Measurements from ENCODE around the gene JAM2.
"Not testable (repeated sequence)": the region's sequence is repeated elsewhere in the genome, so short reads cannot be mapped to it uniquely, and the experiment has no call there.

JAM2 gene, protein sequence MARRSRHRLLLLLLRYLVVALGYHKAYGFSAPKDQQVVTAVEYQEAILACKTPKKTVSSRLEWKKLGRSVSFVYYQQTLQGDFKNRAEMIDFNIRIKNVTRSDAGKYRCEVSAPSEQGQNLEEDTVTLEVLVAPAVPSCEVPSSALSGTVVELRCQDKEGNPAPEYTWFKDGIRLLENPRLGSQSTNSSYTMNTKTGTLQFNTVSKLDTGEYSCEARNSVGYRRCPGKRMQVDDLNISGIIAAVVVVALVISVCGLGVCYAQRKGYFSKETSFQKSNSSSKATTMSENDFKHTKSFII

DNA sequence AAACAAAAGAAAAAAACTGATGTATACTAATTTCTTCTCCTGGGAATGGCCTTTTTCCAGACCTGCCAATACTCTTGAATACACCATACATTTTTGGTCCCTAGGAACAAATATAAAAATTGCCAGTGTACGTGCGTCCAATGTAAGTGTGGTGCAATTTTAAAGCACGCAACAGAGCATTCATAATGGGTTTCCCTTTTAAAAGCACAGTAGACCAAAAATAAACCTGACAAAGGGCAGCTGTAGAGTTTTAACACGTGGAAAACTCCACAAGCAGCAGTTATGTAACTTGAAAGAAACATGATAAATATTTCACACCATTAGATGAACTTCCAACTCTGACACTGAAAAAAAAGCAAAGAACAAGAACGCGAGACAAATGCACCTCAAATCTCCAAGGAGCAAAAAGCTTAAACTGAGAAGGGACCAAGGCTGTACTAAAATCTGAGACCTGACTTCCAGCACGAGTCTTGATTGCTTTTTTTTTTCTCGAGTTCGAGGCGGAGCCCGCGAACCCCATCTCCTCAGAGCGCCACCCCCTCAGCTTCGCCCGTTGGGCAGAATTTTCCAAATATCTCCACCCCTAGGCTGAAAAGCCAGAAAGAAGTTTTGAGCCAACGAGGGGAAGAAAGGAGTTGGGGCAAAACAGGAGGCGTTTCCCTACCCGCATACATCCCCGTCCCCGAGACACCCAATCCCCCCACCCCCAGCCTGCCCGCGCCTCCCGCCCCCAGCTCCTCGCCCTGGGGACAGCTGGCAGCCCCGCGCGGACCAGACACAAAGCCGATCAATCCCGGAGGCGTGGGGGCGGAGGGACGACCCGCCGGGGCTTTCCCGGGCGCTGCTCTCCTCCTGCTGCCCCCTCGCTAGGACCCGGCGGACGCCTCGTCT, at the start of gene JAM2:
TSS of gene JAM2 (plus strand) at position 599 of the 891 bp plus-strand sequence. CDS start 564 bp downstream, outside the sequence.
- DNase-seq: peak; percentile 25

DNA sequence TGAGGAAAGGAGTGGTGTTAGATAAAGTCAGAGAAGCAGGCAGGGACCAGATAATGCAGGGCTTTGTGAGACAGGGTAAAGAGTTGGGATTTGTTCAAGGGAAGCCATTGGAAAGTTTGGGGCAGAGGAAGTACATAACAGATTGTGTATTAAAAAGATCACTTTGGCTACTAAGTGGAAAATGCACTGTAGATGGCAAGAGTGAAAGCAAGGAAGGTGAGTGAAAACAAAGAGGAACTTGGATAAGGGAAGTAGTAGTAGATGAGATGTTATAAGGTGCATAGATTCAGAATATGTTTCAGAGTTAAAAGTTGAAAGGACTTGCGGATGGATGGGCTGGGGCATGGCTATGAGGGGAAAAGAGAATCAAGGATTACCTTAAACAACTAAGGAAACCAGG, 49.2 kb upstream of the JAM2 start:
- DNase-seq: no peak

DNA sequence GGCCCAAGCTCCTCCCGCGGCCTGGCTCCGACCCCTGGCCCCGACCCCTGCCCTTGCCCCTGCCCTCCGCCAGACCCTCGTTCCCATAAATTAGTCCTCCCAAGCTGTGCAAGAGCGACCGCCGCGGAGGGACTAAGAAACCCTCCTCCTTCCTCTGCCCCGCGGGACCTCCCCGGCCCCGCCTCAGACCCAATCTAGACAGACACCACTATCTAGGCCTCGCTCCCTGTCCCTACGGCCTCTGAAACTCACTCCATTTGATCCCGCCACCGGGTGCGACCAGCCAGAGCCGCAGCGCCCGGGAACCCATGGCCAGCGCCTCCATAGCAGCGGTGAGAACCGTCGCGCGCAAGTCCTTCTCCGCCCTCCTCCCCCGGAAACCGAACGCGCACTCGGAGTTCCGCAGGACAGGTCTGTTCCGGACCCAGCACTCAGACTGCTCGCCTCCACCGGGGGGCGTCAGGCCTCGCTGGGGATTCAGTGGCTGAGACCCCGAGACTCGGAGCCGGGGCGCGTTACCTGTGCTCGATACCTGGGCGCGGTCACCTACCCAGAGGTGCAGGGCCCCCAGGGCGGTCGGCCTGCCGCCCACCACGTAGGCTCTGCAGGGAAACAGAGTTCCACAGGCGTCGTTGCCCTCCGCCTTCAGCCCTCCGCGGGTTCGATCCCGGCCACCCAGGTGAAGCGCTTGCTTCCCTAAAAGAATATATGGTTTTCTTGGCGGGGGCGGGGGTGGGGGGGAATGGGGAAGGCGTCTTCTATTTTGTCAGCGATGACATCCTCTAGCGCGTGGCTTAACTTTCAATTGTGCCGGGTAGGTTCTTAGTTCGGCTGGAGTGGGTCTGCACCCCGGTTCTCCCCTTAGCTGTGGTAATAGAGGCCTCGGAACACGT, 31.7 kb upstream of the JAM2 start, which contains the start of gene MRPL39:
TSS of gene MRPL39 (minus strand) at position 331 of the 893 bp plus-strand sequence. CDS start at position 325, 6 bp downstream.
- peak; percentile 97 for DNase-seq

DNA sequence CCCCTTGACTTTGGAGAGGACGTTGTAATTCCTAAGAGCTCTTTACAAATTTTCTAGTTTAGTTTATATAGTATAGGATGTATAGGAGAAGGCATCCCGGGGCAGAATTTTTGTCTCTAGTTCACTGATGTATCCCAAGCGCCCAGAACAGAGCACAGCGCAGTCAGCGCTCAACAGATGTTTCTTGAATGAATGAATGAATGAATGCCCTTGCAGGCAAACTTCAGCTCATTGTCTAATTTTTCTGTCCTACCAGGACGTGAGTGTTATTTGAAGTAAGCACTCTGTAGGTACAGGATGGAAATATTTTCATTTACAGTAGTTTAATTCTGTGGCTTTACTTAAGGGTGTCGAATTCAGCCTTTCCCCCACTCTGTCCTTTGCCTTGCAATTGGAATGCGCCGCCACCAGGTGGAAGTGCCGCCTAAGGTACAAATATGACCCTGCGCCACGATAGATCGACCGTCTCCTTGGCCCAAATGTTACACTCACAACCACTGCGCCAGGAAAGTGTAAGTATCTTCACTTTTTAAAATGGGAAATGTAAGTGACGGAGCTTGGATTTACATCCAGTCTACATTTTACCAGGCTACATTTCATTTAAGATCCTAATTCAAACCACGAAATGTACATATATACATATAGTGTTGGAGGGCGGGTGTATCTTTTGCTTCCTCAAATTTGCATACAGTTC, 30.9 kb upstream of the JAM2 start:
- peak; percentile 93 for DNase-seq

DNA sequence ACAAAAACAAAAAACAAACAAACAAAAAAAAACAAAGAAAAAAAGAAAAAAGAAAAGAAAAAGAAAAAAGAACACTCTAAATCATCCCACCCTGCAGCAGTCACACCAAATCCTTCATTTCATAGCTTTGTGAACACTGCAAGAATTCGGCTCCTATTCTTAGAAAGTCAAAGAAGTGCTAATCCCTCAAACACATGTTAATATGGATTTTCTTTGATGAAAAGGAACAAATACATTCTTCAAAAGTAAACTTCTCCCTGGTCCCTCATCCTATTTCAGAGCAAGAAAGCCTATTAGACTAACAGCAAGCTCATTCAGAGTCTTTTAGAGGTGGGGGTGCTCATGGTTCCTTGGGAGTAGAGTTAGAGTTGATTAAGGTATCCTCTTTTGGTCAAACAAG, 24.6 kb upstream of the JAM2 start:
- DNase-seq: no peak

GRCh38 chr21:25615880-25616279, 23.2 kb upstream of the JAM2 start:
- DNase-seq: no peak

GRCh38 chr21:25619198-25619597, 19.9 kb upstream of the JAM2 start:
- no peak for DNase-seq

DNA sequence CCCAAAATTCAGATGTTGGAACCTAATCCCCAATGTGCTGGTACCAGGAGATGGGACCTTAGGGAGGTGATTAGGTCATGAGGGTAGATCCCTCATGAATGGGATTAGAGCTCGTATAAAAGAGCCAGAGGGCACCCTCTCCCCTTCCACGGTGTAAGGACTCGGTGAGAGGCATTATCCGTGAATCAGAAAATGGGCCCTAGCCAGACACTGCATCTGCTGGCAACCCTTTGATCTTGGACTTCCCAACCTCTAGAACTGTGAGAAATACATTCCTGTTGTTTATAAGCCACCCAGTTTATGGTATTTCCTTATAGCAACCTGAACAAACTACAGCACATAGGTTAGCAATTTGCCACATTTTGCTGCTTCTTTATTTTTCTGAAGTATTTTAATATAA, 14.5 kb upstream of the JAM2 start:
- no peak for DNase-seq

- peak; percentile 27 for DNase-seq
Observed at GRCh38 chr21:25625036-25625435, 14.0 kb upstream of the JAM2 start.

DNA sequence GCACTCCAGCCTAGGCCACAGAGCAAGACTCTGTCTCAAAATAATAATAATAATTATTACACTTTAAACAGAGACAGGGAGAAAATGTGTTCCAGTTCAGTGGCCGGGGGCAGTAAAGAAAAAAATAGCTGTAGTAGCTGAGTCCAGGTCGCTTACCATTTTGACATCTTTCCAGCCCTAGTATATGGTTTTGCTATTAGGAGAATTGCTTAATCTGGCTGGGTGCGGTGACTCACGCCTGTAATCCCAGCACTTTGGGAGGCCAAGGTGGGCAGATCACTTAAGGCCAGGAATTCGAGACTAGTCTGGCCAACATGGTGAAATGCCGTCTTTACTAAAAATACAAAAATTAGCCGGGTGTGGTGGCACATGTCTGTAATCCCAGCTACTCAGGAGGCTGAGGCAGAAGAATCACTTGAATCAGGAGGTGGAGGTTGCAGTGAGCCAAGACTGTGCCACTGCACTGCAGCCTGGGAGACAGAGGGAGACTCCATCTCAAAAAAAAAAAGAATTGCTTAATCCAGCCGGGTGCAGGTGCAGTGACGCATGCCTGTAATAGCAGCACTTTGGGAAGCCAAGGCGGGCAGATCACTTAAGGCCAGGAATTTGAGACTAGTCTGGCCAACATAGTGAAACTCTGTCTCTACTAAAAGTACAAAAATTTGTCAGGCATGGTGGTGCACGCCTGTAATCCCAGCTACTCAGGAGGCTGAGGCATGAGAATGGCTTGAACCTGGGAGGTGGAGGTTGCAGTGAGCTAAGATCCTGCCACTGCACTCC, 13.1 kb upstream of the JAM2 start:
- DNase-seq: not testable (repeated sequence)

DNA sequence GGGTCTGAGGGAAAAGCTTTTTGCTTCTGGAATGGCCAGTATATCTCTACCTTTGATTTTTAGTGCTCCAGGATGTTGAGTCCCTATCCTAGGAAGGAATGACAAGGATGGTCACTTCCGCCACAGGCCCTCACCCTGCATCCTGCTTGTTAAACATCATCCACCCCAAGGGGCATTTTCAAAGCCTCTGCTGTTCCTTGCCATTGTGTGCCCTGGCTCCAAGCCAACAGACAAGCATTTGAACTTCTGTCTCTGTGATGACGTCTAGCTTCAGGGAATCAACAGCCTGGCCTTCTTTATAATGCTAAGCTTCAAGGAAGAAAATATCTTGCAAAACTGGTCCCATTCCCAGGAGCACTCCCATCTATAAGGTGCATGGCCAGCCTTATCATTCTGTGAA, 12.3 kb upstream of the JAM2 start:
- no peak for DNase-seq

GRCh38 chr21:25632296-25632695, 6.8 kb upstream of the JAM2 start:
- DNase-seq: no peak

DNA sequence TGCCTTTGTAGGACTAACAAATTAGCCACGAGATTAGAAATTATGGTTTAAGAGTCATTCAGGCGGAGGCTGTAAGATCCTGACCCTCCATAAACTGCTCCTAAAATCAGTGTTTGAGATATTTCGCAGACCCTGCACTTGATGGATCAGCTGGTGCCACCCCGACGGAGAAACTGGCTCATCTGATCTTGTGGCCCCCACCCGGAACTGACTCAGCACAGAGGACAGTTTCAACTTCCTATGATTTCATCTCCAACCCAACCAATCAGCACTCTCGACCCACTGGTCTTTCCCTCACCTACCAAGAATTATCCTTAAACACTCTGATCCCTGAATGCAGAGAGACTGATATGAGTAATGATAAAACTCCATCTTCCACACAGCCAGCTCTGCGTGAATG, 3.7 kb upstream of the JAM2 start:
- no peak for DNase-seq

- no peak for DNase-seq
Observed at GRCh38 chr21:25636727-25637126, 2.3 kb upstream of the JAM2 start.

DNA sequence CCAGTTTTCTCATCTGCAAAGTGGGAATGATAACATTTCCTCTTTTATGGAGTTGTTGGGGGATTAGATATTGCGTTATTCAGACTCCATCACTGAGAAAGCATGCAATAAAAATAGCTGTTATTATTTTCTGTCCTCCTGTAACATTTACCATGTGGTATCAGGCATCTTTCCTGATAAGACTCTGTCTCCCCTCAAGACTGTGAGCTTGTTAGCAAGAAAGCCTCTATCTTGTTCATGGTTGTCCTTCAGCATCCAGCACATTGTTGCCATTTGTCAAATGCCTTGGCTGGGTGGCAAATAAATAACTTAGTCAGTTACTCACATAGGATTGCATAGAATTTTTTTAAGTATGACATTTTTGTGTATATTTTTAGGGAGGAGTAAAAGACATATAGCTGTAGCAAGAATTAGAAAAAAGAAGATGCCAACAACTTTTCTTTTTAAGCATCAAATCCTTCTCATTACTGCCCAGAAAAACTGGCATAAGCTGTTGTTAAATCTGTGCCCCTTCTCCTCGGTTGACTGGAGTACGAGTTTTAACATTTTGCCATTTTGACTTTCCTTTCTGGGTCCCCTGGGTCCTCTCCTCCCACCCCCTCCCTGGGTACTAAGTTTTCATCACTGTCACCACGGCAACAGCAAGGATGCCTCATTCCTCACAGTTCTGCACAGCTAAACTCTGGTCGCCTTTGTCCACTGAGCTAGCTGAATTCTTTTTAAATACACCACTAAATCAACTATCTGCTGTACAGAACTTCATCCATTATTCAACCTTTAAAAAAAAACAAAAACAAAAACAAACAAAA, 1.0 kb upstream of the JAM2 start:
- DNase-seq: no peak

DNA sequence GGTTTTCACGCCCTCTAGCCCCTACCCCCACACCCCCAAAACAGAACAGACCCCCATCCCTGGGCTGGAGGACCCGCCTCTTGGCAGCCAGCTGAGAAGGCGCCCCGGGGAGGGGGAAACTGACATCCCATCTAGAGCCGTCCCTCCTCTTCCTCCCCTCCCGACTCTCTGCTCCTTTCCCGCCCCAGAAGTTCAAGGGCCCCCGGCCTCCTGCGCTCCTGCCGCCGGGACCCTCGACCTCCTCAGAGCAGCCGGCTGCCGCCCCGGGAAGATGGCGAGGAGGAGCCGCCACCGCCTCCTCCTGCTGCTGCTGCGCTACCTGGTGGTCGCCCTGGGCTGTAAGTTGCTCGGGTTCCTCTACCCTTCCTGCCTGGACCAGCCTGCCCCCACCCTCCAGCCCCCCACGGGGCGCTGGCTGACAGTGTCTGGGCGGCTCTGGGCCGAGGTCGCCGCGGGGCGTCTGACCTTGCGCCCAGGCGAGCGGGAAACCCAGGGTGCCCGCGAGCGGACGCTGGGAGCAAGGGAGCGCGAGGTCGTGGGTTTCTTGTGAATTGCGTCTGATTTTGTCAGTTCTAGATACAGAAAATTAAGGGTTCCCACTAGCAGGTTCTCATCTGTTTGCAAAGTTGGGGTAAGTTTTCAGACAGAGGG, 618 bp downstream of the JAM2 start:
- peak; percentile 51 for DNase-seq

DNA sequence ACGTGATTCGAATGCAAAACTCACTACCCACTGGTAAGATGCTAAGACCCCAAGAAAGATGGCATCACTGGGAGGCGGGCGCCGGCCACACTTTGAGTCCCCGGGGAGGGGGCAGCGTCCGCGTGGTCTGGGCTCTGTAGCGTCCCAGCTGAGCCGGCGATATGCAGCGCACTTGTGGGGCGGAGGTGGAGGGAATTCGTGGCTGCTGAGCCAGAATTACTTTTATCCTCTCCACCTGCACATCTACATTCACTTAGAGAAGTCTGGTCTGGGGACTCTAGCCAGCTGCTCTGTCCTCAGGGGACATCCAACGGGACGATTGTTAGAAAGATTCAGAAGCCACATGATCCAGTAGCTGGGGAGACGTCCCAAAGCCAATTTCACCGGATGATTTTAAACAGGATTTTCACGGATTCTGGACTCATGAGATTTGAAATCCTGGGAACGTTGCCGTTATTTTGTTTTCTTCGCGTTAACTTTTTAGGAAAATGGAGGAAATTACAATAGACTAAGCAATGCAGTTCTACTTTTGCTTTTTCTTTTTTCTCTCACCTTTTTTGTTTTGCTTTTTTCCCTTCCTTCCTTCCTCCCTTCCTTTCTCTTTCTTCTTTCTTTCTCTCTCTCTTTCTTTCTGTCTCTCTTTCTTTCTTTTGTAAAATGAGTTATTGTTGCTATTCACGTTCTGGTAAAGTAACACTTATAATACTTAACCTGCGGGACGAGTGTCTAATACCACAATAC, 1.3 kb downstream of the JAM2 start:
- DNase-seq: peak; percentile 27

- no peak for DNase-seq
Observed at GRCh38 chr21:25640943-25641292, 1.9 kb downstream of the JAM2 start.

- no peak for DNase-seq
Observed at GRCh38 chr21:25643486-25643885, 4.4 kb downstream of the JAM2 start.
